Thymus (tissue), 11 donors: ENCODE measurements around the gene ACER3. TPM values are rescaled to one million over a fixed set of nuclear protein-coding genes. Genes with fewer than 3 reads are reported as not detected.
"Not testable (repeated sequence)": the region's sequence is repeated elsewhere in the genome, so short reads cannot be mapped to it uniquely, and the experiment has no call there.

Source experiments
- DNase-seq, 9 donors: peaks; one replicate each; pipeline ENCODE4 v3.0.0-alpha.2; 2013; ENCODE audit warnings: low spot score in 9 of 9, low read depth in 6 of 9, missing footprints in 1 of 9
- H3K27ac ChIP-seq, 2 donors: one replicate each; pipeline ENCODE4 v1.5.1; 2013; ENCODE audit warnings: control low read depth in 1 of 2, low read depth in 1 of 2, low read length in 1 of 2, mild to moderate bottlenecking in 1 of 2, moderate library complexity in 1 of 2
- H3K27me3 ChIP-seq, 2 donors: one replicate each; pipeline ENCODE4 v1.5.1; 2013; ENCODE audit warnings: low read length in 1 of 2; ENCODE audit not compliant: control insufficient read depth in 2 of 2, insufficient read depth in 1 of 2
- H3K36me3 ChIP-seq, 2 donors: one replicate each; pipeline ENCODE4 v1.5.1; 2013; ENCODE audit warnings: low read length in 1 of 2, mild to moderate bottlenecking in 1 of 2, moderate library complexity in 1 of 2; ENCODE audit not compliant: control insufficient read depth in 2 of 2, insufficient read depth in 2 of 2
- H3K4me1 ChIP-seq, 2 donors: one replicate each; pipeline ENCODE4 v1.5.1; 2013; ENCODE audit warnings: low read length in 2 of 2; ENCODE audit not compliant: control insufficient read depth in 2 of 2, insufficient read depth in 2 of 2
- H3K4me3 ChIP-seq, 2 donors: one replicate each; pipeline ENCODE4 v1.5.1; 2013; ENCODE audit warnings: low read length in 2 of 2, control low read depth in 1 of 2, mild to moderate bottlenecking in 1 of 2
- H3K9me3 ChIP-seq, 2 donors: one replicate each; pipeline ENCODE4 v1.5.1; 2013; ENCODE audit warnings: low read length in 1 of 2, mild to moderate bottlenecking in 1 of 2; ENCODE audit not compliant: control insufficient read depth in 2 of 2, insufficient read depth in 1 of 2
- WGBS: extraction: QIAGEN DNeasy Blood & Tissue Kit; methylation state at CpG from one replicate; pipeline ENCODE4 v1.1.7; 2013; 5-methylcytosine and 5-hydroxymethylcytosine counted together
- polyA plus RNA-seq: library from polyadenylated mRNA; stranded (reverse); fragments of 200-250 nt; gene quantifications from one replicate; pipeline ENCODE4 v1.2.3, GENCODE V29; 2013
- total RNA-seq: library from RNA; stranded (reverse); fragments of 120-200 nt; gene quantifications from one replicate; pipeline ENCODE4 v1.2.4, GENCODE V29; 2013
- donor health status: healthy.

ACER3 gene
- total and polyA plus RNA-seq, 2 donors, result 4.2 to 4.8 TPM

GRCh38 chr11:77047928-77048446 is 187.3 kb downstream of the ACER3 start:
- WGBS, result 74% methylated on average over 7 of the region's 7 CpGs
- peaks cover 6 to 16% of the 10 kb centered on the region in 2 donors for H3K27me3 ChIP-seq
- H3K9me3 ChIP-seq, DNase-seq, H3K36me3 ChIP-seq, H3K27ac ChIP-seq, H3K4me1 ChIP-seq, H3K4me3 ChIP-seq: not testable (repeated sequence)

- H3K9me3 ChIP-seq, result no peaks in the 10 kb centered on the region
- H3K36me3 ChIP-seq, result no peaks in the 10 kb centered on the region
- H3K4me1 ChIP-seq, result peaks cover 0 to 7% of the 10 kb centered on the region in 2 donors
- H3K4me3 ChIP-seq, result no peak overlapping the region
- peaks cover 6 to 16% of the 10 kb centered on the region in 2 donors for H3K27me3 ChIP-seq
- no peak overlapping the region for H3K27ac ChIP-seq
- no peak for DNase-seq
- 96% methylated on average over 6 of the region's 6 CpGs for WGBS
These were observed 188.3 kb downstream of the ACER3 start for GRCh38 chr11:77049026-77049425.

- Histone ChIP-seq H3K27me3 (no peaks in the 10 kb centered on the region), H3K27ac (no peak overlapping the region), H3K9me3 (peaks cover 2 to 8% of the 10 kb centered on the region in 2 donors), H3K4me3 (no peak overlapping the region), H3K4me1 (peaks cover 0 to 4% of the 10 kb centered on the region in 2 donors), H3K36me3 (no peaks in the 10 kb centered on the region)
- DNase-seq, result no peak
- 95% methylated on average over 3 of the region's 3 CpGs for WGBS
These were observed 190.8 kb downstream of the ACER3 start for GRCh38 chr11:77051511-77051910.

- H3K4me3 ChIP-seq, result no peak overlapping the region
- DNase-seq, result no peak
- H3K36me3 ChIP-seq, result no peaks in the 10 kb centered on the region
- H3K4me1 ChIP-seq, result no peaks in the 10 kb centered on the region
- no peaks in the 10 kb centered on the region for H3K27me3 ChIP-seq
- H3K9me3 ChIP-seq, result peaks cover 4 to 16% of the 10 kb centered on the region in 2 donors
- H3K27ac ChIP-seq, result no peak overlapping the region
- 94% methylated on average over 7 of the region's 7 CpGs for WGBS
These were observed 191.8 kb downstream of the ACER3 start for GRCh38 chr11:77052518-77052917.

GRCh38 chr11:77053217-77054015 is 192.7 kb downstream of the ACER3 start:
- Histone ChIP-seq H3K9me3 (peaks cover 4 to 16% of the 10 kb centered on the region in 2 donors), H3K27ac (no peak overlapping the region), H3K36me3 (no peaks in the 10 kb centered on the region), H3K27me3 (no peaks in the 10 kb centered on the region), H3K4me3 (no peak overlapping the region), H3K4me1 (no peaks in the 10 kb centered on the region)
- no peak for DNase-seq
- WGBS, result 95% methylated on average over 14 of the region's 14 CpGs

GRCh38 chr11:77054084-77054483 is 193.4 kb downstream of the ACER3 start:
- no peaks in the 10 kb centered on the region for H3K27me3 ChIP-seq
- H3K36me3 ChIP-seq, result no peaks in the 10 kb centered on the region
- no peak for DNase-seq
- H3K4me1 ChIP-seq, result no peaks in the 10 kb centered on the region
- WGBS, result 85% methylated on average over 1 of the region's 1 CpG
- H3K27ac ChIP-seq, result no peak overlapping the region
- H3K4me3 ChIP-seq, result no peak overlapping the region
- H3K9me3 ChIP-seq, result peaks cover 4 to 16% of the 10 kb centered on the region in 2 donors

GRCh38 chr11:77055101-77055561 is 194.4 kb downstream of the ACER3 start:
- no peaks in the 10 kb centered on the region for H3K4me1 ChIP-seq
- no peaks in the 10 kb centered on the region for H3K36me3 ChIP-seq
- 94% methylated on average over 2 of the region's 2 CpGs for WGBS
- no peaks in the 10 kb centered on the region for H3K27me3 ChIP-seq
- H3K27ac ChIP-seq, result no peak overlapping the region
- H3K9me3 ChIP-seq, result peaks cover 4 to 16% of the 10 kb centered on the region in 2 donors
- H3K4me3 ChIP-seq, result no peak overlapping the region
- no peak for DNase-seq

- 97% methylated on average over 5 of the region's 5 CpGs for WGBS
- H3K27me3 ChIP-seq, result no peaks in the 10 kb centered on the region
- H3K4me1 ChIP-seq, result no peaks in the 10 kb centered on the region
These were observed 195.2 kb downstream of the ACER3 start for GRCh38 chr11:77055913-77056312.

GRCh38 chr11:77056814-77057402 is 196.2 kb downstream of the ACER3 start:
- WGBS, result 91% methylated on average over 3 of the region's 3 CpGs
- Histone ChIP-seq H3K27ac (no peak overlapping the region), H3K9me3 (peaks cover 4 to 18% of the 10 kb centered on the region in 2 donors), H3K4me1 (no peaks in the 10 kb centered on the region), H3K4me3 (no peak overlapping the region), H3K36me3 (no peaks in the 10 kb centered on the region), H3K27me3 (no peaks in the 10 kb centered on the region)
- no peak for DNase-seq

More at GRCh38 chr11:77055913-77056312, 195.2 kb downstream of the ACER3 start:
- H3K27ac ChIP-seq, result no peak overlapping the region
- DNase-seq, result no peak
- peaks cover 4 to 16% of the 10 kb centered on the region in 2 donors for H3K9me3 ChIP-seq
- no peaks in the 10 kb centered on the region for H3K36me3 ChIP-seq
- H3K4me3 ChIP-seq, result no peak overlapping the region
